Ishikawa (cell line): ENCODE measurements around the gene CADM3.

Experiments
- CREB1 ChIP-seq: IDR thresholded peaks from 2 replicates; pipeline ENCODE4 v1.6.1; 2012; ENCODE audit warnings: low read depth
- FOXM1 ChIP-seq: IDR thresholded peaks from 2 replicates; pipeline ENCODE4 v1.6.1; 2012; ENCODE audit warnings: low read depth, borderline replicate concordance
- MAX ChIP-seq: IDR thresholded peaks from 2 replicates; pipeline ENCODE4 v1.6.1; 2012
- RAD21 ChIP-seq: IDR thresholded peaks from 2 replicates; pipeline ENCODE4 v1.6.1; 2012; ENCODE audit warnings: low read depth
- TAF1 ChIP-seq: IDR thresholded peaks from 2 replicates; pipeline ENCODE4 v1.6.1; 2012; ENCODE audit warnings: low read depth, mild to moderate bottlenecking
- YY1 ChIP-seq: IDR thresholded peaks from 2 replicates; pipeline ENCODE4 v1.6.1; 2012; ENCODE audit warnings: low read depth
- TF ChIP-seq, protein P1 (sequence below): IDR thresholded peaks from 2 replicates; pipeline ENCODE4 v1.6.1; 2012

GRCh38 chr1:159203610-159204009 lies 32.2 kb downstream of the CADM3 start:
- TF ChIP-seq CREB1: no peak
- no peak for TF ChIP-seq YY1
- no peak for TF ChIP-seq RAD21
- TF ChIP-seq TAF1: no peak
- no peak for TF ChIP-seq FOXM1
- no peak for TF ChIP-seq MAX
- TF ChIP-seq, protein P1, sequence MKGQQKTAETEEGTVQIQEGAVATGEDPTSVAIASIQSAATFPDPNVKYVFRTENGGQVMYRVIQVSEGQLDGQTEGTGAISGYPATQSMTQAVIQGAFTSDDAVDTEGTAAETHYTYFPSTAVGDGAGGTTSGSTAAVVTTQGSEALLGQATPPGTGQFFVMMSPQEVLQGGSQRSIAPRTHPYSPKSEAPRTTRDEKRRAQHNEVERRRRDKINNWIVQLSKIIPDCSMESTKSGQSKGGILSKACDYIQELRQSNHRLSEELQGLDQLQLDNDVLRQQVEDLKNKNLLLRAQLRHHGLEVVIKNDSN: no peak
